B cell (primary cell): ENCODE measurements around the gene TMEM131. TPM values are rescaled to one million over a fixed set of nuclear protein-coding genes. Genes with fewer than 3 reads are reported as not detected.

Experiments used
- ATAC-seq: fragments of 200-7000 bp; cut with Tn5 transposase; one replicate; pipeline ENCODE4 v1.10.0; 2021; ENCODE audit warnings: low read depth, mild to moderate bottlenecking, moderate number of reproducible peaks, moderate library complexity
- CTCF ChIA-PET: fragments of 350-600 bp; sonication (Branson Sonifier 250); formaldehyde crosslinking; loops from one replicate; lab custom pipeline; 2021; ENCODE audit warnings: antibody characterized with exemption, inconsistent platforms; lab: Charles Lee
- POLR2A ChIA-PET: fragments of 350-600 bp; sonication (Branson Sonifier 250); formaldehyde crosslinking; loops from one replicate; lab custom pipeline; 2021; ENCODE audit warnings: antibody characterized with exemption; lab: Charles Lee
- DNase-seq: peaks from one replicate; pipeline ENCODE4 v3.0.0; 2013
- H2AFZ ChIP-seq: 2 replicates; pipeline ENCODE4 v1.6.1; 2012; ENCODE audit warnings: mild to moderate bottlenecking, low read depth, low read length; ENCODE audit not compliant: insufficient read depth, poor library complexity, severe bottlenecking
- H3K27ac ChIP-seq, 2 donors: 1 replicate in 1 of 2; 2 replicates in 1 of 2; pipeline ENCODE4 v1.5.1; 2012 to 2013; ENCODE audit warnings: low read length in 2 of 2, mild to moderate bottlenecking in 2 of 2, moderate library complexity in 1 of 2
- H3K27me3 ChIP-seq, 4 experiments: fragments of 200-600 bp in 1 of 4; sonication (generic) in 1 of 4; replicated peaks in 1 of 4; 1 replicate in 2 of 4; 2 replicates in 2 of 4; pipeline versions ENCODE4 v1.6.1 to v1.7.0; 2013 to 2016; ENCODE audit warnings: low read length in 3 of 4, mild to moderate bottlenecking in 2 of 4, mixed read lengths in 1 of 4, moderate library complexity in 1 of 4; ENCODE audit not compliant: insufficient read depth in 4 of 4, control insufficient read depth in 3 of 4; ENCODE audit errors: control extremely low read depth in 1 of 4
- H3K36me3 ChIP-seq, 2 experiments: replicated peaks in 1 of 2; 1 replicate in 1 of 2; 2 replicates in 1 of 2; pipeline versions ENCODE4 v1.6.1 to v1.7.1; 2013; ENCODE audit warnings: low read length in 1 of 2; ENCODE audit not compliant: insufficient read depth in 2 of 2, control insufficient read depth in 1 of 2; ENCODE audit errors: control extremely low read depth in 1 of 2, extremely low read depth in 1 of 2
- H3K4me1 ChIP-seq, 2 donors: fragments of 200-600 bp in 1 of 2; sonication (generic) in 1 of 2; 1 replicate in 1 of 2; 2 replicates in 1 of 2; pipeline versions ENCODE4 v1.5.1 to v1.6.1; 2013 to 2017; ENCODE audit warnings: low read length in 2 of 2; ENCODE audit not compliant: control insufficient read depth in 2 of 2, insufficient read depth in 2 of 2
- H3K4me2 ChIP-seq: replicated peaks from 2 replicates; pipeline ENCODE3; 2012; ENCODE audit warnings: mild to moderate bottlenecking, low read depth, low read length; ENCODE audit not compliant: poor library complexity, severe bottlenecking
- H3K4me3 ChIP-seq, 5 experiments: fragments of 200-600 bp in 1 of 5; sonication (generic) in 1 of 5; 1 replicate in 3 of 5; 2 replicates in 2 of 5; pipeline versions ENCODE4 v1.5.1 to v1.7.0; 2011 to 2016; ENCODE audit warnings: low read length in 4 of 5, mild to moderate bottlenecking in 4 of 5, low read depth in 2 of 5, control low read depth in 1 of 5, moderate library complexity in 1 of 5; ENCODE audit not compliant: insufficient read depth in 1 of 5; ENCODE audit errors: control extremely low read depth in 1 of 5, extremely low read depth in 1 of 5
- H3K79me2 ChIP-seq: fragments of 200-600 bp; sonication (generic); one replicate; pipeline ENCODE4 v1.6.0; 2016; ENCODE audit warnings: low read length; ENCODE audit not compliant: control insufficient read depth, insufficient read depth
- H3K9ac ChIP-seq: fragments of 200-600 bp; sonication (generic); 2 replicates; pipeline ENCODE4 v1.6.1; 2017; ENCODE audit warnings: mild to moderate bottlenecking, low read length, moderate library complexity
- H3K9me3 ChIP-seq, 3 donors: one replicate each; pipeline versions ENCODE4 v1.6.1 to v1.7.1; 2013; ENCODE audit warnings: low read length in 2 of 3; ENCODE audit not compliant: control insufficient read depth in 2 of 3, insufficient read depth in 1 of 3; ENCODE audit errors: control extremely low read depth in 1 of 3
- H4K20me1 ChIP-seq: 2 replicates; pipeline ENCODE4 v1.6.0; 2012; ENCODE audit warnings: mild to moderate bottlenecking, low read length; ENCODE audit not compliant: insufficient read depth, control insufficient read depth, poor library complexity, severe bottlenecking
- H3K27ac Mint-ChIP-seq: one replicate; pipeline ENCODE4 v1.8.0; 2021; ENCODE audit warnings: mixed read lengths
- H3K27me3 Mint-ChIP-seq: one replicate; pipeline ENCODE4 v1.8.0; 2021; ENCODE audit warnings: mixed read lengths
- H3K4me1 Mint-ChIP-seq: one replicate; pipeline ENCODE4 v1.8.0; 2021; ENCODE audit warnings: mixed read lengths
- H3K4me3 Mint-ChIP-seq: one replicate; pipeline ENCODE4 v1.8.0; 2021; ENCODE audit warnings: mixed read lengths
- H3K9me3 Mint-ChIP-seq: one replicate; pipeline ENCODE4 v1.8.0; 2022; ENCODE audit warnings: mixed read lengths; ENCODE audit not compliant: insufficient read depth
- CTCF ChIP-seq: fragments of 200-600 bp; IDR thresholded peaks from one replicate; pipeline ENCODE4 v1.8.0; 2022; ENCODE audit warnings: antibody characterized with exemption, mild to moderate bottlenecking
- EZH2 ChIP-seq: IDR thresholded peaks from 2 replicates; pipeline ENCODE4 v1.6.1; 2012; ENCODE audit warnings: borderline replicate concordance, low read depth, mild to moderate bottlenecking, moderate library complexity, low read length; ENCODE audit not compliant: insufficient read depth, poor library complexity, severe bottlenecking
- WGBS: methylation state at CpG from one replicate; pipeline ENCODE4 v1.1.5; 2013; ENCODE audit warnings: missing lambda C conversion rate; ENCODE audit not compliant: insufficient coverage; 5-methylcytosine and 5-hydroxymethylcytosine counted together
- intact Hi-C: fragments of 100-400 bp; cut with micrococcal nuclease; formaldehyde crosslinking; loops from one replicate; pipeline ENCODE4 v1.10.0; 2022
- polyA plus RNA-seq: library from polyadenylated mRNA; depleted of rRNA; stranded (reverse); fragments of >200 nt; gene quantifications from 2 replicates; pipeline ENCODE4 v1.2.3, GENCODE V29; 2012
- total RNA-seq, 2 donors: library from RNA; stranded (reverse); fragments of 120-200 nt in 1 of 2; gene quantifications; 1 replicate in 1 of 2; 2 replicates in 1 of 2; pipeline versions ENCODE4 v1.2.3 to v1.2.4, GENCODE V29; 2013 to 2022

Gene TMEM131
- total and polyA plus RNA-seq, 2 donors (not counting 1 experiment from before 2014, with no cell fraction given), result 24.3 to 101 TPM

DNA sequence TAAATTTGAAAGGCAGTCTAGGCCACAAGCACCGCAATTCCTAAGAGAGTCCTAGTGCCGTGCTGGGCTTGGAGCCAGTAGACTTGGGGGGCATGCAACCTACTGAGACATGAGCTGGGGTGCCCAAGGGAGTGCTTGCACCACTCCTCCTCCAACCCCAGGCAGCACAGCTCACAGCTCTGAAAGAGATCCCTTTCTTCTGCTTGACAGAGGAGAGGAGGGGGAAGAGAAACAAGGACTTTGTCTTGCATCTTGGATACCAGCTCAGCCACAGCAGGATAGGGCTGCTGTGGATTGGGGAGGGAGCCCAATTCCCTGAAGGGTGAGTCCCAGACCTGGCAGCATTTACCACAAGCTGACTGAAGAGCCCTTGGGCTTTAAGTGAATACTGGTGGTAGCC is 134.6 kb downstream of the TMEM131 start:
- H3K4me1 ChIP-seq, result no peaks in the 10 kb centered on the region
- Mint-ChIP-seq H3K9me3 (peaks cover 3% of the 10 kb centered on the region), H3K27me3 (no peaks in the 10 kb centered on the region), H3K4me1 (peaks cover 9% of the 10 kb centered on the region), H3K4me3 (no peak overlapping the region), H3K27ac (no peak overlapping the region)
- H3K4me3 ChIP-seq, result no peak overlapping the region
- no peak for DNase-seq
- CTCF ChIA-PET, result no interaction called here
- H3K9ac ChIP-seq, result no peak overlapping the region
- peaks cover 1 to 4% (median 3%) of the 10 kb centered on the region in 3 donors for H3K9me3 ChIP-seq
- H3K27ac ChIP-seq, result no peak overlapping the region
- H3K4me2 ChIP-seq, result no peak overlapping the region
- peaks cover 43% of the 10 kb centered on the region for H4K20me1 ChIP-seq
- H2AFZ ChIP-seq, result no peak overlapping the region
- no peak for TF ChIP-seq EZH2
- no peak for TF ChIP-seq CTCF
- intact Hi-C loops, result no loop called here
- 77% methylated on average over 2 of the region's 2 CpGs for WGBS
- H3K79me2 ChIP-seq, result peaks cover 63% of the 10 kb centered on the region
- POLR2A ChIA-PET, result no interaction called here
- H3K36me3 ChIP-seq, result peaks cover 4 to 43% of the 10 kb centered on the region in 2 experiments
- ATAC-seq, result no peak
- no peaks in the 10 kb centered on the region for H3K27me3 ChIP-seq

GRCh38 chr2:97858442-97858841 is 137.3 kb downstream of the TMEM131 start:
- no peak for TF ChIP-seq CTCF
- TF ChIP-seq EZH2, result no peak
- H3K9me3 Mint-ChIP-seq, result peaks cover 3% of the 10 kb centered on the region
- POLR2A ChIA-PET, result no interaction called here
- Histone ChIP-seq H3K9ac (no peak overlapping the region), H3K36me3 (peaks cover 9 to 48% of the 10 kb centered on the region in 2 experiments), H3K79me2 (peaks cover 56% of the 10 kb centered on the region), H2AFZ (no peak overlapping the region), H3K4me1 (no peaks in the 10 kb centered on the region), H3K27me3 (no peaks in the 10 kb centered on the region), H3K27ac (no peak overlapping the region), H3K4me2 (no peak overlapping the region), H4K20me1 (peaks cover 33% of the 10 kb centered on the region), H3K9me3 (peaks cover 0 to 3% (median 0%) of the 10 kb centered on the region in 3 donors), H3K4me3 (no peak overlapping the region)
- peaks cover 13% of the 10 kb centered on the region for H3K4me1 Mint-ChIP-seq
- intact Hi-C loops, result no loop called here
- H3K27me3 Mint-ChIP-seq, result no peaks in the 10 kb centered on the region
- CTCF ChIA-PET, result no interaction called here
- WGBS, result 100% methylated on average over 3 of the region's 3 CpGs
- DNase-seq (no peak), ATAC-seq (no peak)
- no peak overlapping the region for H3K27ac Mint-ChIP-seq
- H3K4me3 Mint-ChIP-seq, result no peak overlapping the region
